H9 (cell line): ENCODE data around the gene SETD3. TPM values are rescaled to one million over a fixed set of nuclear protein-coding genes. Genes with fewer than 3 reads are reported as not detected.

ENCODE experiments used
- DNase-seq: peaks from one replicate; pipeline ENCODE4 v3.0.0-alpha.2; 2017
- H2AFZ ChIP-seq: one replicate; pipeline ENCODE4 v1.6.1; 2013; ENCODE audit warnings: mild to moderate bottlenecking, low read length, control low read depth, moderate library complexity
- H2AK5ac ChIP-seq: 2 replicates; pipeline ENCODE4 v1.6.1; 2013; ENCODE audit warnings: low read length, control low read depth, mixed read lengths; ENCODE audit not compliant: insufficient read length
- H2BK120ac ChIP-seq: one replicate; pipeline ENCODE4 v1.6.1; 2013; ENCODE audit warnings: low read depth, mild to moderate bottlenecking, low read length, control low read depth, inconsistent platforms; ENCODE audit not compliant: poor library complexity, severe bottlenecking
- H2BK12ac ChIP-seq: 2 replicates; pipeline ENCODE4 v1.6.1; 2013; ENCODE audit warnings: low read length, control low read depth, mixed read lengths, low read depth; ENCODE audit not compliant: insufficient read length
- H2BK15ac ChIP-seq: 2 replicates; pipeline ENCODE4 v1.6.1; 2013; ENCODE audit warnings: low read depth, low read length, control low read depth
- H2BK20ac ChIP-seq: one replicate; pipeline ENCODE4 v1.6.1; 2013; ENCODE audit warnings: low read depth, mild to moderate bottlenecking, low read length, control low read depth, inconsistent platforms; ENCODE audit not compliant: poor library complexity, severe bottlenecking
- H2BK5ac ChIP-seq: 2 replicates; pipeline ENCODE4 v1.6.1; 2013; ENCODE audit warnings: low read length, control low read depth, mixed read lengths; ENCODE audit not compliant: insufficient read length
- H3K14ac ChIP-seq: 2 replicates; pipeline ENCODE4 v1.6.1; 2013; ENCODE audit warnings: low read length, control low read depth; ENCODE audit not compliant: insufficient read depth
- H3K18ac ChIP-seq: 2 replicates; pipeline ENCODE4 v1.6.1; 2013; ENCODE audit warnings: low read depth, mild to moderate bottlenecking, mixed read lengths, low read length, control low read depth; ENCODE audit not compliant: insufficient read length
- H3K23ac ChIP-seq: 2 replicates; pipeline ENCODE4 v1.6.1; 2013; ENCODE audit warnings: low read length, control low read depth, mixed read lengths, low read depth; ENCODE audit not compliant: insufficient read length
- H3K23me2 ChIP-seq: 2 replicates; pipeline ENCODE4 v1.6.1; 2013; ENCODE audit warnings: low read depth, mild to moderate bottlenecking, mixed read lengths, low read length, control low read depth; ENCODE audit not compliant: insufficient read length, poor library complexity, severe bottlenecking
- H3K27ac ChIP-seq: 2 replicates; pipeline ENCODE4 v1.5.1; 2013; ENCODE audit warnings: low read length, control low read depth, mixed read lengths, low read depth; ENCODE audit not compliant: insufficient read length
- H3K27me3 ChIP-seq: 2 replicates; pipeline ENCODE4 v1.6.1; 2013; ENCODE audit warnings: low read length, control low read depth, inconsistent platforms; ENCODE audit not compliant: insufficient read depth
- H3K4ac ChIP-seq: 2 replicates; pipeline ENCODE4 v1.6.1; 2013; ENCODE audit warnings: low read depth, mild to moderate bottlenecking, control low read depth, inconsistent platforms, low read length, moderate library complexity
- H3K4me1 ChIP-seq: 2 replicates; pipeline ENCODE4 v1.6.1; 2013; ENCODE audit warnings: low read length, control low read depth, inconsistent platforms; ENCODE audit not compliant: insufficient read depth
- H3K4me2 ChIP-seq: 2 replicates; pipeline ENCODE4 v1.6.1; 2013; ENCODE audit warnings: low read length, control low read depth, mixed read lengths; ENCODE audit not compliant: insufficient read length, insufficient read depth
- H3K56ac ChIP-seq: 2 replicates; pipeline ENCODE4 v1.6.1; 2013; ENCODE audit warnings: low read depth, mild to moderate bottlenecking, mixed read lengths, low read length, control low read depth; ENCODE audit not compliant: insufficient read length
- H3K79me1 ChIP-seq: 2 replicates; pipeline ENCODE4 v1.6.1; 2013; ENCODE audit warnings: low read depth, mild to moderate bottlenecking, moderate library complexity, low read length, control low read depth, inconsistent platforms; ENCODE audit not compliant: insufficient read depth, poor library complexity, severe bottlenecking
- H3K79me2 ChIP-seq: 2 replicates; pipeline ENCODE4 v1.6.1; 2013; ENCODE audit warnings: low read length, control low read depth, inconsistent platforms; ENCODE audit not compliant: insufficient read depth
- H3K9ac ChIP-seq: 2 replicates; pipeline ENCODE4 v1.6.1; 2013; ENCODE audit warnings: low read length, control low read depth, mixed read lengths; ENCODE audit not compliant: insufficient read length; ENCODE audit errors: extremely low read depth
- H3K9me3 ChIP-seq: one replicate; pipeline ENCODE4 v1.6.1; 2013; ENCODE audit warnings: low read depth, low read length, inconsistent platforms; ENCODE audit not compliant: control insufficient read depth
- H3T11ph ChIP-seq: one replicate; pipeline ENCODE4 v1.6.1; 2013; ENCODE audit warnings: mild to moderate bottlenecking, low read length, control low read depth, inconsistent platforms
- H4K20me1 ChIP-seq: one replicate; pipeline ENCODE4 v1.6.1; 2013; ENCODE audit not compliant: control insufficient read depth, insufficient read length, insufficient read depth
- H4K5ac ChIP-seq: 2 replicates; pipeline ENCODE4 v1.6.1; 2013; ENCODE audit warnings: low read depth, mild to moderate bottlenecking, mixed read lengths, low read length, control low read depth; ENCODE audit not compliant: insufficient read length
- H4K8ac ChIP-seq: replicated peaks from 2 replicates; pipeline ENCODE4 v1.6.1; 2013; ENCODE audit warnings: low read length, control low read depth, mixed read lengths, low read depth; ENCODE audit not compliant: insufficient read length
- H4K91ac ChIP-seq: 2 replicates; pipeline ENCODE4 v1.6.1; 2013; ENCODE audit warnings: low read depth, mild to moderate bottlenecking, moderate library complexity, mixed read lengths, low read length, control low read depth; ENCODE audit not compliant: insufficient read length
- H3K27ac Mint-ChIP-seq, 3 experiments: 2 replicates in 2 of 3; 3 replicates in 1 of 3; pipeline ENCODE4 v1.8.0; 2020 to 2021; ENCODE audit warnings: mixed read lengths in 3 of 3, mild to moderate bottlenecking in 1 of 3, moderate library complexity in 1 of 3
- H3K27me3 Mint-ChIP-seq: 2 replicates; pipeline ENCODE4 v1.8.0; 2021; ENCODE audit warnings: low read depth, mild to moderate bottlenecking, moderate library complexity, mixed read lengths
- H3K36me3 Mint-ChIP-seq, 3 experiments: 2 replicates in 2 of 3; 3 replicates in 1 of 3; pipeline ENCODE4 v1.8.0; 2020 to 2021; ENCODE audit warnings: low read depth in 3 of 3, mixed read lengths in 3 of 3; ENCODE audit not compliant: insufficient read depth in 1 of 3
- H3K4me1 Mint-ChIP-seq, 2 experiments: 2 replicates each; pipeline ENCODE4 v1.8.0; 2020; ENCODE audit warnings: mixed read lengths in 2 of 2
- H3K4me3 Mint-ChIP-seq, 2 experiments: 2 replicates in 1 of 2; 3 replicates in 1 of 2; pipeline ENCODE4 v1.8.0; 2020 to 2021; ENCODE audit warnings: mild to moderate bottlenecking in 2 of 2, mixed read lengths in 2 of 2, moderate library complexity in 1 of 2
- H3K9me3 Mint-ChIP-seq, 2 experiments: 2 replicates in 1 of 2; 3 replicates in 1 of 2; pipeline ENCODE4 v1.8.0; 2020; ENCODE audit warnings: mild to moderate bottlenecking in 2 of 2, mixed read lengths in 2 of 2, moderate library complexity in 1 of 2
- WGBS: extraction: QIAGEN DNeasy Blood & Tissue Kit; methylation state at CpG from one replicate; pipeline ENCODE4 v1.1.7; 2013; ENCODE audit warnings: missing lambda C conversion rate, low lambda C conversion rate, mixed read lengths; ENCODE audit not compliant: insufficient read length; ENCODE audit errors: extremely low coverage; 5-methylcytosine and 5-hydroxymethylcytosine counted together
- total RNA-seq: library from RNA; stranded (reverse); gene quantifications from 2 replicates; pipeline ENCODE4 v1.2.1, GENCODE V29; 2021
- TF ChIP-seq, protein P1 (sequence below): fragments of 200-600 bp; sonication (generic); conservative IDR thresholded peaks from 3 replicates; pipeline ENCODE4 v1.8.0; 2021; ENCODE audit warnings: antibody characterized with exemption, mild to moderate bottlenecking

The SETD3 gene
- total RNA-seq, 1 experiment from 2014 or later = 56.7 TPM

DNA sequence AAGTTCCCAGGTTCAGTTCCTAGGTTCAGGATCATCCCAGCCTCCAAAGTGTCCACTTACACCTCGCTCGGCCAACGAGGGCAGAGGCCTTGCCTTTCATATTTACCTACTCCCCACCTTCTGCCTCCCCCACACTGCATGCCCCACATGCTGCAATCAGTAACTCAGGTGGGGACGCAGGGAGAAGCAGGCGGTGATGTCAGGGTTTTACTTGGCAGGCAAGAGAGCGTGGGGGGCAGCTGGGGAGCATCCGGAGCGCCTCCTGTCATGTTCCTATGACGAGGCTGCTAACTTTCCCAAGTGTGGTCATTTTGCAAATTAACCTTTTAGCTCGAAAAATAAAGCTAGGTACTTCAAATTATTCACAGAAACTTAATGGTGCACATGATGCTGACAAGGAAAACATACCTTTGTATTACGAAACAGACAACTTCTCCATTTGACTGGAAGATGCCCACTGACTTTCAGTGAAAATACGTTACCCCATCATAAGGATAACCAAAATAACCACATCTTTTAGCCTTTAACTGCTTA lies 53.8 kb downstream of the SETD3 start:
- Histone ChIP-seq H2BK5ac (no peak overlapping the region), H3K27ac (no peak overlapping the region)
- H3K27me3 Mint-ChIP-seq = no peaks in the 10 kb centered on the region

More for the DNA sequence above, 53.8 kb downstream of the SETD3 start:
- Histone ChIP-seq H2BK120ac (no peak overlapping the region), H2BK15ac (no peak overlapping the region), H3K79me1 (peaks cover 6% of the 10 kb centered on the region), H4K5ac (no peak overlapping the region), H3K4me1 (peaks cover 10% of the 10 kb centered on the region; the same call in 1 of the 2 replicates), H4K91ac (no peak overlapping the region), H2AK5ac (no peak overlapping the region), H3K18ac (no peak overlapping the region), H3K14ac (no peak overlapping the region), H3K9ac (no peak overlapping the region), H3K27me3 (no peaks in the 10 kb centered on the region), H4K20me1 (no peaks in the 10 kb centered on the region), H3K9me3 (peaks cover 9% of the 10 kb centered on the region), H3K79me2 (peaks cover 3% of the 10 kb centered on the region; the same call in 1 of the 2 replicates), H2BK20ac (no peak overlapping the region), H3K23ac (no peak overlapping the region), H3K4me2 (no peak overlapping the region), H3K56ac (no peak overlapping the region), H2AFZ (no peak overlapping the region), H4K8ac (no peak overlapping the region), H3K4ac (no peak overlapping the region), H3T11ph (no peak overlapping the region), H2BK12ac (no peak overlapping the region), H3K23me2 (no peaks in the 10 kb centered on the region)
- TF ChIP-seq, protein P1, sequence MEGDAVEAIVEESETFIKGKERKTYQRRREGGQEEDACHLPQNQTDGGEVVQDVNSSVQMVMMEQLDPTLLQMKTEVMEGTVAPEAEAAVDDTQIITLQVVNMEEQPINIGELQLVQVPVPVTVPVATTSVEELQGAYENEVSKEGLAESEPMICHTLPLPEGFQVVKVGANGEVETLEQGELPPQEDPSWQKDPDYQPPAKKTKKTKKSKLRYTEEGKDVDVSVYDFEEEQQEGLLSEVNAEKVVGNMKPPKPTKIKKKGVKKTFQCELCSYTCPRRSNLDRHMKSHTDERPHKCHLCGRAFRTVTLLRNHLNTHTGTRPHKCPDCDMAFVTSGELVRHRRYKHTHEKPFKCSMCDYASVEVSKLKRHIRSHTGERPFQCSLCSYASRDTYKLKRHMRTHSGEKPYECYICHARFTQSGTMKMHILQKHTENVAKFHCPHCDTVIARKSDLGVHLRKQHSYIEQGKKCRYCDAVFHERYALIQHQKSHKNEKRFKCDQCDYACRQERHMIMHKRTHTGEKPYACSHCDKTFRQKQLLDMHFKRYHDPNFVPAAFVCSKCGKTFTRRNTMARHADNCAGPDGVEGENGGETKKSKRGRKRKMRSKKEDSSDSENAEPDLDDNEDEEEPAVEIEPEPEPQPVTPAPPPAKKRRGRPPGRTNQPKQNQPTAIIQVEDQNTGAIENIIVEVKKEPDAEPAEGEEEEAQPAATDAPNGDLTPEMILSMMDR = no peak
- H3K4me3 Mint-ChIP-seq = no peak overlapping the region
- no peak for DNase-seq
- H3K9me3 Mint-ChIP-seq = peaks cover 11 to 18% of the 10 kb centered on the region in 2 experiments
- H3K27ac Mint-ChIP-seq = peak overlapping the region in 1 of 3 experiments; percentile 84; a peak in 2 of 7 replicates
- H3K4me1 Mint-ChIP-seq = peaks cover 41 to 48% of the 10 kb centered on the region in 2 experiments
- peaks cover 24 to 27% (median 27%) of the 10 kb centered on the region in 3 experiments for H3K36me3 Mint-ChIP-seq
- WGBS = no CpG with 5 or more reads among the region's 12 CpGs
